Measurements from ENCODE around the gene MEIOSIN.
A peak's percentile ranks its signal among the peaks of the same experiment; 100 is the strongest.
"Not testable (repeated sequence)": the region's sequence is repeated elsewhere in the genome, so short reads cannot be mapped to it uniquely, and the experiment has no call there.

MEIOSIN gene

DNA sequence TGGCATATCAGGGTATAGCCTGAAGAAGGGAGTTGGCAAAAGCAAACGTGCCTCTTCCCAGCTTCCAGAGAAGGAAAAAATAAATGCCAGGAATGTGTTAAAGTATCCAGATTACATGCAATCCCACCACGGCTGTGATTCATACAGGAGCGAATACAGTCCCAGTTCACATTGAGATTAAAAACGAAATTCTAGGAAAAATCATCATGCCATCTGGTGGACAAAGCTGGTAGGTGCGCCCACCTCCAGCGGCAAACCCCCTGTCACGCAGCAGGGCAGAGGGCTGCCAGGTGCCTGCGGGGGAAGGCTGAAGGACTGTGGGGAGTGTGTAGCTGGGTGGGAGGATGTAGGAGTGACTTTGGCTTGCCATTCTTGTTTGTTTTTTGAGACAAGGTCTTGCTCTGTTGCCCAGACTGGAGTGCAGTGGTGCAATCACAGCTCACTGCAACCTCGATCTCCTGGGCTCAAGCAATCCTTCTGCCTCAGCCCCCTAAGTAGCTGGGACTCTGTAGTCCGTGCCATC, 65.8 kb downstream of the MEIOSIN start:
- DNase-seq (ENCODE audit: low read depth in 2 of 2, low spot score in 1 of 2): peak; percentile 34 to 40

DNA sequence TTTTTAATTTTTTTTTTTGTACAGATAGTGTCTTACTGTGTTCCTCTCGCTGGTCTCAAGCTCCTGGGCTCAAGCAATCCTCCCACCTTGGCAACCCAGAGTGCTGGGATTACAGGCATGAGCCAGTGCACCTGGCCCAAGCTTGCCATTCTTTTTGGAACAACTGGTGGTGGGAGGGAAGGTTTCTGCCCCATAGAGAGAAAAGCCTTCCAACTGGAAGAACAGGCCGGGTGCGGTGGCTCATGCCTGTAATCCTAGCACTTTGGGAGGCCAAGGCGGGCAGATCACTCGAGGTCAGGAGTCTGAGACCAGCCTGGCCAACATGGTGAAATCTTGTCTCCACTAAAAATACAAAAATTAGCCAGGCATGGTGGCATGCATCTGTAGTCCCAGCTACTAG, 66.3 kb downstream of the MEIOSIN start:
- not testable (repeated sequence) for DNase-seq (ENCODE audit: low read depth in 2 of 2, low spot score in 1 of 2)

DNA sequence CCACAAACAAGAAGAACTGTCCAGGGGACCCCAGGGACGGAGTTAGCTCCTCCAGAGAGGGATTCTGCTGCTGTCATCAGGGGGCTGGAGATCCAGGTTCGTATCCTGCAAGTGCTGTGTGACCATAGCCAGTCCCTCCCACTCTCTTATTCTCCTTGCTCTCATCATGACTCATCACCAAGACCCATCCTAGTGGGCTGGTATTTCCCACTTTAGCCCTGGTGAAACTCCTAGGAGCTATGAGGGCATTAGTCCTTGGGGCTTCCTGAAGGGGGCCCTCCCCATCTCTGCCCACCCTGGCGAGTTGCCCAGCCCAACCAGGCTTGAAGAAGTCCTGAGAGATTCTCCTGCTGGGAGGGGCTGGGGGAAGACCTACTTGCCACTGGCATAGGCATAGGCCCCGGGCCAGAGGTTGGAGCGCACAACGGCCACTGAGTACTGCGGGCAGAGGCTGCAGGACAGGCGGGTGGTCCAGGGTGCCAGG, 66.9 kb downstream of the MEIOSIN start:
- no peak for DNase-seq (ENCODE audit: low read depth in 2 of 2, low spot score in 1 of 2)

DNA sequence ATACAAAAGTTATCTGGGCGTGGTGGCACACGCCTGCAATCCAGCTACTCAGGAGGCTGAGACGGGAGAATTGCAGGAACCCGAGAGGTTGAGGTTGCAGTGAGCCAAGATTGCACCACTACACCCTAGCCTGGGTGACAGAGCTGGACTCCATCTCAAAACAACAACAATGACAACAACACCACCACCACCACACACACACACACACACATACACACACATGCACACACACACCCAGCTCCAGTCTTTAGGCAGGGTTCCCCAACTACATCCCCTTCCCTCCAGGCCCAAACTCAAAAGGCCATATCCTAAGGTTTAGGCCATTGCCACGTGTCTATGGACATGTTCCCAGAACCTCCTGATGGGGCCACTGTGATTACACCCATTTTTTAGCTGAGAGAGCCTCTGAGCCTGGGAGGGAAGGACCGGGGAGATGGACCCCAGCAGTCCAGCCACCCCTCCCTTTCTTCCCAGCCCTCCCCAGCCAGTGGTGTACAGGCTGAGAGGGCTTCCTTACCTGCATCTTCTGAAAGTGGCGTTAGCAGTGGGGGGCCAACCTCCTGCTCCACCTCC, 68.5 kb downstream of the MEIOSIN start:
- no peak for DNase-seq (ENCODE audit: low read depth in 2 of 2, low spot score in 1 of 2)

DNA sequence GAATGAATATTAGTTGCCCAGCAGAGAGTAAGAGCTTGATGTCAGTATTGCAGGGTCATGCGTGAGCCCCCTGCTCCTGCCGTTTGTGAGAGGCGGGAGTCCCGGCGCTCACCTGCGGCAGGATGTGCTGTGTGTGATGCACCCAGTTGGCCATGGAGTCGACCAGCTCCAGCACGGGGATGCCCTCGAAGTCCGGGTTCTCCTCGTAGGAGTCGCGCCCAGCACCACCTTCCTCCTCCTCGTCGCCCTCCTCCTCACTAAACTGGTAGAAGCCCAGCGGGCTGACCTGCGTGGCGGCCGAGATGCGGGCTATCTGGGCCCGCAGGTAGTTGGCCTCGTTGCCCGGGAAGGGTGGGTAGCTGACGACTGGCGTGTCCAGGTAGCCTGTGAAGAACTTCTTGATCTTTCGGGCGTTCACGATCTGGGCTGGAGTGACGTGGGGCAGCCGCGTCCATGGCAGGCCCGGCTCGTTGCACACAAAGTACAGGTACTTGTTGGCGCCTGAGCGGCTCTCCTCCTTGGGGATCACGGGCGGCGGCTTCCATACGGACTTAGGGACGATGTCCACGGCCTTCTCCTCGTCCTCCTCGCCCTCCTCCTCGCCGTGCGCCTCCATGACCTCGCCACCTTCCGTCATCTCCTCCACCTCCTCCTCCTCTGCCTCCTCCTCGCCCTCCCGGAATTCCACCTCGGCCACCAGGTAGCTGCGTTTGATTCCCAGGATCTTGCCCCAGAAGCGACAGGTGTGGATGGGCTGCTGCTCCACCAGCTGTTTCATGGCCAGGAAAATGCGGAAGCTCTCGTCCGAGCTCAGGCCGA, 71.1 kb downstream of the MEIOSIN start:
- DNase-seq (ENCODE audit: low read depth in 2 of 2, low spot score in 1 of 2): no peak

DNA sequence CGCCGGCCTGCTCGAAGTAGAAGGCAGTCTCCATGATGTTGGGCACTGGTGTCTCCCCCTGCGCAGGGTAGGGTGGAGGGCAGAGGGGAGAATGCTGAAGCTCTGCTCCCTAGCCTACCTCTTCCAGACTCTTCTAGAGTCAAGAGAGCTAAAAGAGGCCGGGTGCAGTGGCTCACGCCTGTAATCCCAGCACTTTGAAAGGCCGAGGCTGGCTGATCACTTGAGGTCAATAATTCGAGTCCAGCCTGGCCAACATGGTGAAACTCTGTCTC, 71.7 kb downstream of the MEIOSIN start:
- no peak for DNase-seq (ENCODE audit: low read depth in 2 of 2, low spot score in 1 of 2)

DNA sequence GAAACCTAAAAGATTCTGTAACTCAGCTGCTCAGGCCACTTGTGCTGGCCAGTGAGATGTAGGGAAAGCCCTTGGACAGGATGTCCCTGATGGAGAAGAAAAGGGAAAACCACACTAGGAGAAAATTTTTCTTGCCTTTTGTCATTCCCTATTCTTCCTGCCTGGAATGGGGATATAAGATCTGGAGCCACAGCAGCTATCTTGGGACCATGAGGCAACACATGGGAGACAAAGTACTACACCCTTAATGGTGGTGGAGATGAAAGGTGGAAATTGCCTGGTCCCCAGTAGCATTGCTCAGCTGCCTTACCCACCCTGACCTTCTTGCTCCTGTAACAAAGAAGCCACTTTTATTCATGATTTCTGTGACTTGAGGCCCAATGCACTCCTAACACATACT, 72.5 kb downstream of the MEIOSIN start:
- no peak for DNase-seq (ENCODE audit: low read depth in 2 of 2, low spot score in 1 of 2)

DNA sequence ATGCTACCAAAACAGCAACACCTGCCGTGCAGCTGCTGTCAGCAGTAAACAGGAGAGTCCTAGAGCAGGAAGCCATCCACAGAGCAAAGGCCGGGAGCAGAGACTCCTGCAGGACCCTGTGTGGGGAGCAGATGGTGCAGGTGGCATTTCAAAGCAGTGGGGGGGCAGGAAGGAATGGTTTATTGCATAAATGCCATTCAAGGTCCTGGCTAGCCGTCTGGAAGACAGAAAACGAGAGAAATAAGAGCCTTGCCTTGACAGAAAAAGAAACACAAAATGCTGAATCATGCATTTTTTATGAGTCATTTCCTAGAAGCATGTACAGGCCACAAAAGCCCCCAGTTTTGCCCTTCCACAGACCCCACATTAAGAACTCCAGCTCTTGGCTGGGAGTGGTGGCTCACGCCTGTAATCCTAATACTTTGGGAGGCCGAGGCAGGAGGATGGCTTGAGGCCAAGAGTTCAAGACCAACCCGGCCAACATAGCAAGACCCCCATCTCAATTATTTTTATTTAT, 76.5 kb downstream of the MEIOSIN start:
- DNase-seq (ENCODE audit: low read depth in 2 of 2, low spot score in 1 of 2): no peak

DNA sequence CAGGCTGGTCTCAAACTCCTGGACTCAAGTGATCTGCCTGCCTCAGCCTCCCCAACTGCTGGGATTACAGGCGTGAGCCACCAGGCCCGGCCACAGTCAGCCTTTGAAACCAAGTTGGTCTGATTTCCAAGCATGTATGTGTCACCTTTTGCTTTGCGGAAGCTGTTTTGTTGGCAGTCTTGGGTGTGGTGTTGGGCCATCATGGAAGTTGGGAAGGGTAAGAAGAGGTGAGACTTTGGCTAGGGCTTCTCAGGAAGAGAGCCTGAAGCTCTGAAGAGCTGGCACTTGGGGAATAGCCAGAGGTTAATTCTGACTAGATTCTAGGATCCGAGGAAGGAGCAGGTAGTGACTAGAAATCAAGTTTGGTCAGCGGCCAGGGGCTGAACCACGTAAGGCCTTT, 79.1 kb downstream of the MEIOSIN start:
- no peak for DNase-seq (ENCODE audit: low read depth in 2 of 2, low spot score in 1 of 2)
